Sciatic nerve (tissue), 2 donors: Measurements from ENCODE around the gene BCL2L2. TPM values are rescaled to one million over a fixed set of nuclear protein-coding genes. Genes with fewer than 3 reads are reported as not detected.

Source experiments
- ATAC-seq: fragments of 200-7000 bp; cut with Tn5 transposase; one replicate; pipeline ENCODE4 v1.9.1; 2020; ENCODE audit warnings: mild to moderate bottlenecking, moderate library complexity
- DNase-seq: peaks from one replicate; pipeline ENCODE4 v3.0.0-alpha.2; 2020; ENCODE audit warnings: low spot score
- intact Hi-C: fragments of 100-400 bp; cut with DNase I; formaldehyde crosslinking; loops from one replicate; pipeline ENCODE4 v1.14.2; 2022
- total RNA-seq: library from RNA; stranded (reverse); fragmentation: NEBNext Ultra II Directional; extraction: Animal tissue kit (Norgen Biotek cat#: 25700); gene quantifications from one replicate; pipeline ENCODE4 v1.2.1, GENCODE V29; 2021
- donor health status: DM: no; HTN: no; CAD: no.
- donor health status: DM: no; HTN: no; CAD: no.

Gene BCL2L2
- total RNA-seq, 1 donor from 2014 or later: 56.5 TPM

GRCh38 chr14:23297611-23298277 lies 8.9 kb upstream of the BCL2L2 start:
- no peak for ATAC-seq
- intact Hi-C loops: no loop called here
- DNase-seq: no peak

- ATAC-seq: no peak
Measured at GRCh38 chr14:23299211-23299957, 7.2 kb upstream of the BCL2L2 start.

GRCh38 chr14:23299986-23300686 lies 6.5 kb upstream of the BCL2L2 start:
- DNase-seq: no peak

More at GRCh38 chr14:23299211-23299957, 7.2 kb upstream of the BCL2L2 start:
- DNase-seq: no peak
- intact Hi-C loops: no loop called here

GRCh38 chr14:23300687-23301223 lies 5.9 kb upstream of the BCL2L2 start:
- no peak for DNase-seq
- peak; percentile 0 for ATAC-seq
- intact Hi-C loops: no loop called here

More at GRCh38 chr14:23299986-23300686, 6.5 kb upstream of the BCL2L2 start:
- intact Hi-C loops: no loop called here
- no peak for ATAC-seq

GRCh38 chr14:23301288-23301968 lies 5.2 kb upstream of the BCL2L2 start:
- DNase-seq (peak; percentile 98), ATAC-seq (peak; percentile 90)
- intact Hi-C loops: no loop called here

GRCh38 chr14:23301969-23302289 lies 4.7 kb upstream of the BCL2L2 start:
- ATAC-seq (no peak), DNase-seq (no peak)
- intact Hi-C loops: no loop called here

GRCh38 chr14:23302290-23303225 lies 4.1 kb upstream of the BCL2L2 start, which contains the start of gene PPP1R3E:
TSS of gene PPP1R3E (minus strand) at chr14:23302859. CDS start at chr14:23302576, 283 bp downstream.
- peak; percentile 86 for DNase-seq
- intact Hi-C loops: no loop called here
- peak; percentile 23 for ATAC-seq

- intact Hi-C loops: no loop called here
- ATAC-seq: no peak
- DNase-seq: no peak
Measured at GRCh38 chr14:23307146-23307530, 505 bp downstream of the BCL2L2 start.

- ATAC-seq (no peak), DNase-seq (peak; percentile 55)
- intact Hi-C loops: no loop called here
Measured at GRCh38 chr14:23307687-23308644, 1.3 kb downstream of the BCL2L2 start.

GRCh38 chr14:23308721-23309445 lies 2.2 kb downstream of the BCL2L2 start:
- intact Hi-C loops: no loop called here
- DNase-seq (peak; percentile 51), ATAC-seq (no peak)

- ATAC-seq (no peak), DNase-seq (no peak)
- intact Hi-C loops: no loop called here
Measured at GRCh38 chr14:23310546-23310945, 3.9 kb downstream of the BCL2L2 start.

- no peak for DNase-seq
- no peak for ATAC-seq
- intact Hi-C loops: no loop called here
Measured at GRCh38 chr14:23316300-23316699, 9.7 kb downstream of the BCL2L2 start.

GRCh38 chr14:23319746-23320583 lies 13.3 kb downstream of the BCL2L2 start:
- DNase-seq: no peak
- intact Hi-C loops: loop anchor here (10.0 kb wide), 2 partner anchors 145 to 245 kb away; partner anchors contain the start of genes AP1G2 and NGDN
- ATAC-seq: no peak

GRCh38 chr14:23320584-23321571 lies 14.2 kb downstream of the BCL2L2 start, which contains the start of gene PABPN1:
TSS of gene PABPN1 (plus strand) at chr14:23321457. CDS start at chr14:23321470, 13 bp downstream.
- DNase-seq (peak; percentile 99), ATAC-seq (peak; percentile 98)
- intact Hi-C loops: loop anchor here (10.0 kb wide), 2 partner anchors 144 to 244 kb away; partner anchors contain the start of genes AP1G2 and NGDN
